HEK293 (cell line): ENCODE data around the gene ZSWIM1.
A peak's percentile ranks its signal among the peaks of the same experiment; 100 is the strongest.

Source experiments
- BCL11A ChIP-seq: fragments of 450-650 bp; formaldehyde crosslinking; IDR thresholded peaks from 2 replicates; pipeline ENCODE4 v1.5.1; 2016; ENCODE audit warnings: low read depth, missing biosample characterization, missing genetic modification characterization
- BCL11B ChIP-seq: fragments of 450-650 bp; formaldehyde crosslinking; IDR thresholded peaks from 2 replicates; pipeline ENCODE4 v1.5.1; 2016; ENCODE audit warnings: low read depth, missing biosample characterization, missing genetic modification characterization
- EGR2 ChIP-seq: fragments of 450-650 bp; formaldehyde crosslinking; IDR thresholded peaks from 2 replicates; pipeline ENCODE4 v1.5.1; 2016; ENCODE audit warnings: low read depth, missing biosample characterization, missing genetic modification characterization
- IKZF3 ChIP-seq: fragments of 450-650 bp; IDR thresholded peaks from 2 replicates; pipeline ENCODE4 v1.5.0; 2018; ENCODE audit warnings: missing biosample characterization, mild to moderate bottlenecking, missing genetic modification characterization, moderate library complexity
- KLF10 ChIP-seq: fragments of 450-650 bp; IDR thresholded peaks from 2 replicates; pipeline ENCODE4 v1.5.1; 2018; ENCODE audit warnings: missing biosample characterization, mild to moderate bottlenecking, missing genetic modification characterization
- PRDM6 ChIP-seq: fragments of 450-650 bp; formaldehyde crosslinking; IDR thresholded peaks from 2 replicates; pipeline ENCODE4 v1.5.1; 2017; ENCODE audit warnings: missing biosample characterization, missing genetic modification characterization
- SETDB1 ChIP-seq: IDR thresholded peaks from one replicate; pipeline ENCODE4 v1.6.1; 2017; ENCODE audit warnings: mild to moderate bottlenecking, low read length, moderate library complexity, mixed read lengths; ENCODE audit not compliant: insufficient read length
- SP7 ChIP-seq: fragments of 450-650 bp; formaldehyde crosslinking; IDR thresholded peaks from 2 replicates; pipeline ENCODE4 v1.5.1; 2016; ENCODE audit warnings: missing biosample characterization, missing genetic modification characterization
- YY1 ChIP-seq: fragments of 450-650 bp; formaldehyde crosslinking; IDR thresholded peaks from 2 replicates; pipeline ENCODE4 v1.5.1; 2018; ENCODE audit warnings: missing biosample characterization, missing genetic modification characterization
- YY2 ChIP-seq: fragments of 450-650 bp; formaldehyde crosslinking; IDR thresholded peaks from 2 replicates; pipeline ENCODE4 v1.5.1; 2016; ENCODE audit warnings: missing biosample characterization, missing genetic modification characterization
- ZBTB17 ChIP-seq: fragments of 450-650 bp; formaldehyde crosslinking; IDR thresholded peaks from 2 replicates; pipeline ENCODE4 v1.5.1; 2016; ENCODE audit warnings: missing biosample characterization, missing genetic modification characterization
- ZBTB6 ChIP-seq: fragments of 450-650 bp; formaldehyde crosslinking; IDR thresholded peaks from 2 replicates; pipeline ENCODE4 v1.5.1; 2017; ENCODE audit warnings: missing biosample characterization, missing genetic modification characterization
- ZBTB8A ChIP-seq: fragments of 450-650 bp; formaldehyde crosslinking; IDR thresholded peaks from 2 replicates; pipeline ENCODE4 v1.5.1; 2016; ENCODE audit warnings: missing biosample characterization, missing genetic modification characterization
- ZIC2 ChIP-seq: fragments of 450-650 bp; formaldehyde crosslinking; IDR thresholded peaks from 2 replicates; pipeline ENCODE4 v1.5.1; 2016; ENCODE audit warnings: missing biosample characterization, missing genetic modification characterization
- ZNF114 ChIP-seq: fragments of 450-650 bp; formaldehyde crosslinking; IDR thresholded peaks from 2 replicates; pipeline ENCODE4 v1.5.0; 2017; ENCODE audit warnings: missing biosample characterization, missing genetic modification characterization
- ZNF138 ChIP-seq: fragments of 450-650 bp; formaldehyde crosslinking; IDR thresholded peaks from 2 replicates; pipeline ENCODE4 v1.5.1; 2016; ENCODE audit warnings: missing biosample characterization, missing genetic modification characterization, borderline replicate concordance
- ZNF26 ChIP-seq: fragments of 450-650 bp; formaldehyde crosslinking; IDR thresholded peaks from 2 replicates; pipeline ENCODE4 v1.5.1; 2016; ENCODE audit warnings: missing biosample characterization, missing genetic modification characterization
- ZNF302 ChIP-seq: fragments of 450-650 bp; formaldehyde crosslinking; IDR thresholded peaks from 2 replicates; pipeline ENCODE4 v1.5.1; 2016; ENCODE audit warnings: missing biosample characterization, missing genetic modification characterization, low read depth
- ZNF362 ChIP-seq: fragments of 450-650 bp; formaldehyde crosslinking; IDR thresholded peaks from 2 replicates; pipeline ENCODE4 v1.5.1; 2016; ENCODE audit warnings: missing biosample characterization, missing genetic modification characterization
- ZNF391 ChIP-seq: fragments of 450-650 bp; formaldehyde crosslinking; IDR thresholded peaks from 2 replicates; pipeline ENCODE4 v1.5.1; 2016; ENCODE audit warnings: low read depth, missing biosample characterization, missing genetic modification characterization, borderline replicate concordance
- ZNF423 ChIP-seq: fragments of 450-650 bp; formaldehyde crosslinking; IDR thresholded peaks from 2 replicates; pipeline ENCODE4 v1.5.1; 2016; ENCODE audit warnings: missing biosample characterization, missing genetic modification characterization
- ZNF510 ChIP-seq: fragments of 450-650 bp; formaldehyde crosslinking; IDR thresholded peaks from 2 replicates; pipeline ENCODE4 v1.5.1; 2018; ENCODE audit warnings: mild to moderate bottlenecking, missing genetic modification characterization, missing biosample characterization; ENCODE audit not compliant: insufficient replicate concordance
- ZNF514 ChIP-seq: fragments of 450-650 bp; formaldehyde crosslinking; IDR thresholded peaks from 2 replicates; pipeline ENCODE4 v1.5.1; 2016; ENCODE audit warnings: missing biosample characterization, missing genetic modification characterization
- ZNF664 ChIP-seq: fragments of 450-650 bp; formaldehyde crosslinking; IDR thresholded peaks from 2 replicates; pipeline ENCODE4 v1.5.1; 2016; ENCODE audit warnings: missing biosample characterization, missing genetic modification characterization
- ZNF670 ChIP-seq: fragments of 450-650 bp; formaldehyde crosslinking; IDR thresholded peaks from 2 replicates; pipeline ENCODE4 v1.5.1; 2016; ENCODE audit warnings: missing biosample characterization, missing genetic modification characterization, low read depth
- TF ChIP-seq, protein P1 (sequence below): fragments of 450-650 bp; formaldehyde crosslinking; IDR thresholded peaks from 2 replicates; pipeline ENCODE4 v1.5.1; 2016; ENCODE audit warnings: missing biosample characterization, missing genetic modification characterization
- TF ChIP-seq, protein P2 (sequence below): fragments of 450-650 bp; formaldehyde crosslinking; IDR thresholded peaks from 2 replicates; pipeline ENCODE4; 2016; ENCODE audit warnings: missing biosample characterization, missing genetic modification characterization
- TF ChIP-seq, protein P3 (sequence below): fragments of 450-650 bp; formaldehyde crosslinking; IDR thresholded peaks from 2 replicates; pipeline ENCODE4 v1.5.1; 2016; ENCODE audit warnings: missing biosample characterization, missing genetic modification characterization

Gene ZSWIM1

DNA sequence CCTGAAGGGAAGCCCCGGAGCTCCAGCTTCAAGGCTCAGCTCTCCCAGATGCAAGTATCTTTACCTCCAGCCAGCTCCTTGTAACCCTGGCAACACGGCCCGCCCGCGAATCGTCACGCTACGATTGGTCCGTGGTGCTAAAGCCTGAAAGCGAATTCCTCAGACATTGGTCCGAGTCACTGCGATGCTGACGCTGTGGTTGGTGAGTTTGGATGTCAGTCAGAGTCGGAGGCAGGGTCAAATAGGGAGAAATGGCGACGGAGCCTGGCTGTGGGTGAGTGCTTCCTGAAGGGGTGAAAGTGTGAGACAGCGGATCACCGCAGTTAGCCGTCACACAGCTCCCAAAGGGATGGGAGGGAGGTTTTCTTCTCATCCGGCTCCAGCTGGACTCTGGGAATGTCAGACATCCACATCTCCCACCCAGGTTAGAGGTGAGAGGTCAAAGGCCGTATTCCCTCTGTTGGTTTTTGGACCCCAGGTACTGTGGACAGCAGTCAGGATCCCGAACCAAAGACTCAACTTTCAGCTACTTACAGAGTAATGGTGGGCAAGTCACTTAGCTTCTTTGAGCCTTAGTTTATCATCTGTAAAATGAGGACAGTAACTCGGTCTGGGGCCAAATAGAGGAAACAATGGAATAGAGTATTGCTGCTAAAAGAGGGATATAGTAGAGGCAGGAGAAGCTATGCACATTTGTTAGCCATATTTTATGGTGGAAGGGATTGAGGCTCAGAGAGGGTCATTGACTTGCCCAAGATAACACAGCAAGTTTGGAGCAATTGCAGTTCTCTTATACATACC, at the start of gene ZSWIM1 (continued):
- TF ChIP-seq, protein P1, sequence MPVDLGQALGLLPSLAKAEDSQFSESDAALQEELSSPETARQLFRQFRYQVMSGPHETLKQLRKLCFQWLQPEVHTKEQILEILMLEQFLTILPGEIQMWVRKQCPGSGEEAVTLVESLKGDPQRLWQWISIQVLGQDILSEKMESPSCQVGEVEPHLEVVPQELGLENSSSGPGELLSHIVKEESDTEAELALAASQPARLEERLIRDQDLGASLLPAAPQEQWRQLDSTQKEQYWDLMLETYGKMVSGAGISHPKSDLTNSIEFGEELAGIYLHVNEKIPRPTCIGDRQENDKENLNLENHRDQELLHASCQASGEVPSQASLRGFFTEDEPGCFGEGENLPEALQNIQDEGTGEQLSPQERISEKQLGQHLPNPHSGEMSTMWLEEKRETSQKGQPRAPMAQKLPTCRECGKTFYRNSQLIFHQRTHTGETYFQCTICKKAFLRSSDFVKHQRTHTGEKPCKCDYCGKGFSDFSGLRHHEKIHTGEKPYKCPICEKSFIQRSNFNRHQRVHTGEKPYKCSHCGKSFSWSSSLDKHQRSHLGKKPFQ, result peak; percentile 20; the same call in 1 of the 2 replicates
- no peak for TF ChIP-seq ZNF114 (tag by site-specific recombination)
- peak; percentile 79 for TF ChIP-seq YY1 (tag by site-specific recombination)
- no peak for TF ChIP-seq ZNF664 (tag by site-specific recombination)
- TF ChIP-seq ZNF423 (tag by site-specific recombination), result no peak
- no peak for TF ChIP-seq ZNF514
- no peak for TF ChIP-seq ZNF510 (tag by site-specific recombination)
- 0 out of 2 replicates have a peak, but pooled peaks have one; percentile 56 for TF ChIP-seq YY2 (tag by site-specific recombination)
- TF ChIP-seq ZIC2 (tag by site-specific recombination), result no peak
- peak; percentile 36; the same call in 1 of the 2 replicates for TF ChIP-seq ZNF391
- peak; percentile 46; the same call in 1 of the 2 replicates for TF ChIP-seq ZBTB17 (tag by site-specific recombination)
- no peak for TF ChIP-seq SETDB1
- no peak for TF ChIP-seq BCL11A (tag by site-specific recombination)
- TF ChIP-seq, protein P2, sequence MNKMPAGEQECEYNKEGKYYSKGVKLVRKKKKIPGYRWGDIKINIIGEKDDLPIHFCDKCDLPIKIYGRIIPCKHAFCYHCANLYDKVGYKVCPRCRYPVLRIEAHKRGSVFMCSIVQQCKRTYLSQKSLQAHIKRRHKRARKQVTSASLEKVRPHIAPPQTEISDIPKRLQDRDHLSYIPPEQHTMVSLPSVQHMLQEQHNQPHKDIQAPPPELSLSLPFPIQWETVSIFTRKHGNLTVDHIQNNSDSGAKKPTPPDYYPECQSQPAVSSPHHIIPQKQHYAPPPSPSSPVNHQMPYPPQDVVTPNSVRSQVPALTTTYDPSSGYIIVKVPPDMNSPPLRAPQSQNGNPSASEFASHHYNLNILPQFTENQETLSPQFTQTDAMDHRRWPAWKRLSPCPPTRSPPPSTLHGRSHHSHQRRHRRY (tag by site-specific recombination), result no peak
- TF ChIP-seq ZNF670, result no peak
- TF ChIP-seq ZNF362 (tag by site-specific recombination), result no peak
- TF ChIP-seq BCL11B, result no peak
- no peak for TF ChIP-seq PRDM6 (tag by site-specific recombination)
- 0 out of 2 replicates have a peak, but pooled peaks have one; percentile 21 for TF ChIP-seq KLF10 (tag by site-specific recombination)
- TF ChIP-seq ZNF26 (tag by site-specific recombination), result no peak
- TF ChIP-seq ZBTB8A (tag by site-specific recombination), result no peak
- TF ChIP-seq EGR2, result no peak
- TF ChIP-seq ZNF138, result no peak
- no peak for TF ChIP-seq ZNF302
- peak; percentile 45; the same call in 1 of the 2 replicates for TF ChIP-seq SP7 (tag by site-specific recombination)
- TF ChIP-seq IKZF3 (tag by site-specific recombination), result 0 out of 2 replicates have a peak, but pooled peaks have one; percentile 25
- TF ChIP-seq, protein P3, sequence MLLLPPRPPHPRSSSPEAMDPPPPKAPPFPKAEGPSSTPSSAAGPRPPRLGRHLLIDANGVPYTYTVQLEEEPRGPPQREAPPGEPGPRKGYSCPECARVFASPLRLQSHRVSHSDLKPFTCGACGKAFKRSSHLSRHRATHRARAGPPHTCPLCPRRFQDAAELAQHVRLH (tag by site-specific recombination), result no peak
- no peak for TF ChIP-seq ZBTB6
